H1 (cell line): Measurements from ENCODE around the gene LDAH. TPM values are rescaled to one million over a fixed set of nuclear protein-coding genes. Genes with fewer than 3 reads are reported as not detected.

ENCODE experiments used
- CTCF ChIA-PET: fragments of 300-600 bp; sonication (Branson Sonifier 250); formaldehyde crosslinking; loops from one replicate; lab custom pipeline; 2021; ENCODE audit not compliant: partially characterized antibody; lab: Charles Lee
- POLR2A ChIA-PET: fragments of 300-600 bp; sonication (Branson Sonifier 250); formaldehyde crosslinking; loops from one replicate; lab custom pipeline; 2021; ENCODE audit warnings: inconsistent platforms; ENCODE audit not compliant: partially characterized antibody; lab: Charles Lee
- DNase-seq, 2 experiments: peaks; one replicate each; pipeline versions ENCODE4 v3.0.0 to v3.0.0-alpha.2; 2010 to 2022; ENCODE audit warnings: low spot score in 2 of 2, low read depth in 1 of 2, mixed read lengths in 1 of 2
- FAIRE-seq: peaks from 2 replicates; lab custom pipeline; 2011; peaks lifted over from hg19 to GRCh38; lab: Jason Lieb, UNC
- H2AFZ ChIP-seq: 2 replicates; pipeline ENCODE4 v1.8.1; 2012; ENCODE audit warnings: low read length, inconsistent platforms
- H2AK5ac ChIP-seq: 2 replicates; pipeline ENCODE4 v1.6.1; 2013; ENCODE audit warnings: low read depth, low read length
- H2BK120ac ChIP-seq: replicated peaks from 2 replicates; pipeline ENCODE3; 2013; ENCODE audit warnings: low read depth, low read length, inconsistent platforms
- H2BK12ac ChIP-seq: 2 replicates; pipeline ENCODE4 v1.6.1; 2013; ENCODE audit warnings: low read depth, low read length
- H2BK15ac ChIP-seq: 2 replicates; pipeline ENCODE4 v1.6.1; 2013; ENCODE audit warnings: low read length
- H2BK20ac ChIP-seq: 2 replicates; pipeline ENCODE4 v1.6.1; 2013; ENCODE audit warnings: low read length
- H2BK5ac ChIP-seq: 2 replicates; pipeline ENCODE4 v1.6.1; 2013; ENCODE audit warnings: low read depth, low read length
- H3K14ac ChIP-seq: 2 replicates; pipeline ENCODE4 v1.6.1; 2013; ENCODE audit warnings: inconsistent platforms; ENCODE audit not compliant: insufficient read length
- H3K18ac ChIP-seq: 2 replicates; pipeline ENCODE4 v1.6.1; 2013; ENCODE audit warnings: low read length; ENCODE audit errors: extremely low read depth
- H3K23ac ChIP-seq: 2 replicates; pipeline ENCODE4 v1.6.1; 2013; ENCODE audit warnings: inconsistent platforms; ENCODE audit not compliant: insufficient read length
- H3K23me2 ChIP-seq: 2 replicates; pipeline ENCODE4 v1.6.1; 2013; ENCODE audit warnings: low read depth, low read length
- H3K27ac ChIP-seq: 2 replicates; pipeline ENCODE4 v1.6.1; 2011; ENCODE audit warnings: low read depth, low read length, inconsistent platforms
- H3K27me3 ChIP-seq, 4 experiments: replicated peaks in 1 of 4; 1 replicate in 1 of 4; 2 replicates in 3 of 4; pipeline versions ENCODE4 v1.6.1 to v1.8.1; 2011 to 2013; ENCODE audit warnings: low read length in 3 of 4, mild to moderate bottlenecking in 3 of 4, inconsistent platforms in 2 of 4, mixed read lengths in 2 of 4, moderate library complexity in 1 of 4; ENCODE audit not compliant: control insufficient read depth in 3 of 4, insufficient read depth in 3 of 4; ENCODE audit errors: extremely low read depth in 1 of 4
- H3K36me3 ChIP-seq, 4 experiments: 2 replicates each; pipeline versions ENCODE4 v1.6.1 to v1.8.1; 2011 to 2013; ENCODE audit warnings: mild to moderate bottlenecking in 4 of 4, low read length in 3 of 4, moderate library complexity in 2 of 4, control low read depth in 1 of 4, inconsistent platforms in 1 of 4; ENCODE audit not compliant: insufficient read depth in 4 of 4, control insufficient read depth in 2 of 4
- H3K4ac ChIP-seq: replicated peaks from 2 replicates; pipeline ENCODE3; 2013; ENCODE audit warnings: low read length, low read depth, mixed read lengths, inconsistent platforms; ENCODE audit not compliant: insufficient read length
- H3K4me1 ChIP-seq, 4 experiments: replicated peaks in 1 of 4; 1 replicate in 1 of 4; 2 replicates in 3 of 4; pipeline versions ENCODE4 v1.6.1 to v1.8.1; 2011 to 2013; ENCODE audit warnings: low read length in 3 of 4, inconsistent platforms in 2 of 4, mixed read lengths in 1 of 4; ENCODE audit not compliant: insufficient read depth in 4 of 4, control insufficient read depth in 3 of 4
- H3K4me2 ChIP-seq, 2 experiments: 2 replicates each; pipeline versions ENCODE4 v1.6.1 to v1.8.1; 2011 to 2013; ENCODE audit warnings: low read depth in 2 of 2, low read length in 2 of 2, control low read depth in 1 of 2, inconsistent platforms in 1 of 2, mild to moderate bottlenecking in 1 of 2; ENCODE audit not compliant: insufficient read depth in 1 of 2
- H3K4me3 ChIP-seq, 4 experiments: fragments of 200-600, 300-600 bp in 1 of 4; sonication (generic), shearing (Covaris generic), sonication (Bioruptor Twin) in 1 of 4; 2 replicates each; pipeline versions ENCODE4 v1.5.1 to v1.8.1; 2011 to 2016; ENCODE audit warnings: low read length in 4 of 4, low read depth in 3 of 4, control low read depth in 2 of 4, inconsistent platforms in 2 of 4, mild to moderate bottlenecking in 2 of 4, mixed read lengths in 1 of 4, moderate library complexity in 1 of 4; ENCODE audit not compliant: insufficient read depth in 2 of 4; ENCODE audit errors: extremely low read depth in 1 of 4
- H3K56ac ChIP-seq: replicated peaks from 2 replicates; pipeline ENCODE3; 2013; ENCODE audit warnings: low read depth, mild to moderate bottlenecking, mixed read lengths, low read length, inconsistent platforms; ENCODE audit not compliant: insufficient read length
- H3K79me1 ChIP-seq: 2 replicates; pipeline ENCODE4 v1.6.1; 2013; ENCODE audit warnings: low read depth, low read length, control low read depth
- H3K79me2 ChIP-seq, 2 experiments: 2 replicates each; pipeline versions ENCODE4 v1.6.1 to v1.8.1; 2012 to 2013; ENCODE audit warnings: low read length in 2 of 2, mild to moderate bottlenecking in 2 of 2, inconsistent platforms in 1 of 2; ENCODE audit not compliant: insufficient read depth in 2 of 2, control insufficient read depth in 1 of 2
- H3K9ac ChIP-seq, 4 experiments: replicated peaks in 1 of 4; 1 replicate in 1 of 4; 2 replicates in 3 of 4; pipeline versions ENCODE4 v1.6.1 to v1.8.1; 2011 to 2013; ENCODE audit warnings: low read depth in 3 of 4, low read length in 3 of 4, control low read depth in 2 of 4, mild to moderate bottlenecking in 2 of 4, moderate library complexity in 2 of 4, inconsistent platforms in 1 of 4; ENCODE audit errors: extremely low read depth in 1 of 4
- H3K9me3 ChIP-seq, 2 experiments: 2 replicates each; pipeline versions ENCODE4 v1.6.1 to v1.8.1; 2012 to 2013; ENCODE audit warnings: mild to moderate bottlenecking in 2 of 2, moderate library complexity in 2 of 2, control low read depth in 1 of 2, inconsistent platforms in 1 of 2, low read depth in 1 of 2, low read length in 1 of 2, mixed read lengths in 1 of 2; ENCODE audit not compliant: insufficient read depth in 2 of 2
- H4K20me1 ChIP-seq, 2 experiments: replicated peaks in 1 of 2; 2 replicates each; pipeline versions ENCODE3 to v1.8.1; 2011 to 2013; ENCODE audit warnings: inconsistent platforms in 2 of 2, low read length in 2 of 2, mild to moderate bottlenecking in 1 of 2; ENCODE audit not compliant: insufficient read depth in 2 of 2, control insufficient read depth in 1 of 2
- H4K5ac ChIP-seq: 2 replicates; pipeline ENCODE4 v1.6.1; 2013; ENCODE audit warnings: low read length, low read depth, mixed read lengths, inconsistent platforms; ENCODE audit not compliant: insufficient read length
- H4K8ac ChIP-seq: 2 replicates; pipeline ENCODE4 v1.8.0; 2013; ENCODE audit warnings: mild to moderate bottlenecking, moderate library complexity, low read length, inconsistent platforms; ENCODE audit not compliant: insufficient read depth; ENCODE audit errors: extremely low read depth
- H4K91ac ChIP-seq: replicated peaks from 2 replicates; pipeline ENCODE3; 2013; ENCODE audit warnings: low read length, mixed read lengths, inconsistent platforms; ENCODE audit not compliant: insufficient read length
- ASH2L ChIP-seq: fragments of 200-600, 300-600 bp; sonication (generic); IDR thresholded peaks from one replicate; pipeline ENCODE4 v1.7.1; 2017; ENCODE audit warnings: low read length
- CBX5 ChIP-seq: fragments of 300-800, 300-1000 bp; sonication (generic); IDR thresholded peaks from 2 replicates; pipeline ENCODE4 v1.7.1; 2016; ENCODE audit warnings: antibody characterized with exemption, low read length, low read depth
- EGR1 ChIP-seq: IDR thresholded peaks from 2 replicates; pipeline ENCODE4 v1.6.1; 2011; ENCODE audit warnings: low read depth, low read length, borderline replicate concordance
- GABPA ChIP-seq: IDR thresholded peaks from 2 replicates; pipeline ENCODE4 v1.6.1; 2011; ENCODE audit warnings: mild to moderate bottlenecking, low read length, moderate library complexity, borderline replicate concordance; ENCODE audit not compliant: insufficient read depth
- GTF2F1 ChIP-seq: IDR thresholded peaks from 2 replicates; pipeline ENCODE4 v1.6.1; 2012; ENCODE audit warnings: low read depth, low read length, improper control_type of control experiment, borderline replicate concordance
- JUN ChIP-seq: IDR thresholded peaks from 2 replicates; pipeline ENCODE4 v1.6.1; 2011; ENCODE audit warnings: low read depth, mild to moderate bottlenecking, improper control_type of control experiment, low read length
- JUND ChIP-seq: IDR thresholded peaks from 2 replicates; pipeline ENCODE4 v1.6.1; 2011; ENCODE audit warnings: mild to moderate bottlenecking, improper control_type of control experiment, low read length
- ZNF274 ChIP-seq: IDR thresholded peaks from 2 replicates; pipeline ENCODE4 v1.7.0; 2012; ENCODE audit warnings: low read length, borderline replicate concordance; ENCODE audit errors: extremely low read depth
- WGBS, 2 experiments: shearing (Covaris generic) in 1 of 2; methylation state at CpG; one replicate each; pipeline versions ENCODE4 v1.1.6 to v1.1.7; 2013 to 2015; ENCODE audit warnings: low lambda C conversion rate in 2 of 2, mixed read lengths in 2 of 2, inconsistent platforms in 1 of 2, low coverage in 1 of 2, missing lambda C conversion rate in 1 of 2; ENCODE audit not compliant: insufficient replicate concordance in 2 of 2, insufficient coverage in 1 of 2, insufficient read length in 1 of 2; ENCODE audit errors: extremely low coverage in 1 of 2, missing lambda C conversion rate in 1 of 2; 5-methylcytosine and 5-hydroxymethylcytosine counted together
- long read RNA-seq, 2 experiments: library from RNA in 1 of 2; library from capped mRNA in 1 of 2; stranded (forward); transcript quantifications; one replicate each; pipeline ENCODE4 v2.0.0, GENCODE V29; 2021; ENCODE audit warnings: inconsistent platforms in 1 of 2
- polyA minus RNA-seq, 3 experiments: library from RNA; depleted of rRNA, polyadenylated mRNA; stranded (reverse); fragments of >200 nt; gene quantifications; 1 replicate in 2 of 3; 2 replicates in 1 of 3; pipeline ENCODE4 v1.2.3, GENCODE V29; 2011
- polyA plus RNA-seq, 7 experiments: library from polyadenylated mRNA; depleted of rRNA in 3 of 7; stranded (reverse) in 5 of 7; unstranded in 2 of 7; fragments of >200 nt in 5 of 7; fragments of 200-250 nt in 2 of 7; gene quantifications; 1 replicate in 5 of 7; 2 replicates in 1 of 7; 4 replicates in 1 of 7; pipeline versions ENCODE4 v1.2.1 to v1.2.3, GENCODE V29; 2011 to 2013; ENCODE audit warnings: missing spikeins in 2 of 7, mixed read lengths in 2 of 7
- total RNA-seq: library from RNA; stranded (reverse); fragmentation: NEBNext Ultra II Directional; extraction: Animal tissue kit (Norgen Biotek cat#: 25700); gene quantifications from 2 replicates; pipeline ENCODE4 v1.2.1, GENCODE V29; 2021

LDAH gene
- total RNA-seq (22.9 and 26.3 TPM in 2 replicates), polyA plus RNA-seq (2011; rRNA removed) (10.9 and 11.3 TPM in 2 replicates), polyA minus RNA-seq (2011; rRNA and poly(A)+ RNA removed) (46.9 and 68.6 TPM in 2 replicates)
- 12.0 TPM for polyA plus RNA-seq (2011; cell fraction: cytosol; rRNA removed)
- polyA plus RNA-seq (2011; cell fraction: nucleus; rRNA removed): 17.2 TPM
- 13.5 to 27.5 TPM (median 17.6 TPM) in 4 replicates for polyA plus RNA-seq (2012, experiment 1 of 2)
- polyA plus RNA-seq (2012, experiment 2 of 2): 1.8 TPM
- polyA plus RNA-seq (2013, experiment 1 of 2): 17.6 TPM
- polyA plus RNA-seq (2013, experiment 2 of 2): 19.8 TPM
- polyA minus RNA-seq (2011; cell fraction: cytosol; rRNA and poly(A)+ RNA removed): 18.3 TPM
- 53.0 TPM for polyA minus RNA-seq (2011; cell fraction: nucleus; rRNA and poly(A)+ RNA removed)
- long read RNA-seq, experiment 1, partial matches to known transcripts: 2 of 18 reads
- long read RNA-seq, experiment 1, other reads (novel, unspliced or antisense): 12 of 18 reads
- long read RNA-seq, experiment 2, transcript LDAH-201 (7 exons, 2,907 nt): major isoform, 7 of 27 reads
- long read RNA-seq, experiment 2, partial matches to known transcripts: 3 of 27 reads
- long read RNA-seq, experiment 2, other reads (novel, unspliced or antisense): 14 of 27 reads

DNA sequence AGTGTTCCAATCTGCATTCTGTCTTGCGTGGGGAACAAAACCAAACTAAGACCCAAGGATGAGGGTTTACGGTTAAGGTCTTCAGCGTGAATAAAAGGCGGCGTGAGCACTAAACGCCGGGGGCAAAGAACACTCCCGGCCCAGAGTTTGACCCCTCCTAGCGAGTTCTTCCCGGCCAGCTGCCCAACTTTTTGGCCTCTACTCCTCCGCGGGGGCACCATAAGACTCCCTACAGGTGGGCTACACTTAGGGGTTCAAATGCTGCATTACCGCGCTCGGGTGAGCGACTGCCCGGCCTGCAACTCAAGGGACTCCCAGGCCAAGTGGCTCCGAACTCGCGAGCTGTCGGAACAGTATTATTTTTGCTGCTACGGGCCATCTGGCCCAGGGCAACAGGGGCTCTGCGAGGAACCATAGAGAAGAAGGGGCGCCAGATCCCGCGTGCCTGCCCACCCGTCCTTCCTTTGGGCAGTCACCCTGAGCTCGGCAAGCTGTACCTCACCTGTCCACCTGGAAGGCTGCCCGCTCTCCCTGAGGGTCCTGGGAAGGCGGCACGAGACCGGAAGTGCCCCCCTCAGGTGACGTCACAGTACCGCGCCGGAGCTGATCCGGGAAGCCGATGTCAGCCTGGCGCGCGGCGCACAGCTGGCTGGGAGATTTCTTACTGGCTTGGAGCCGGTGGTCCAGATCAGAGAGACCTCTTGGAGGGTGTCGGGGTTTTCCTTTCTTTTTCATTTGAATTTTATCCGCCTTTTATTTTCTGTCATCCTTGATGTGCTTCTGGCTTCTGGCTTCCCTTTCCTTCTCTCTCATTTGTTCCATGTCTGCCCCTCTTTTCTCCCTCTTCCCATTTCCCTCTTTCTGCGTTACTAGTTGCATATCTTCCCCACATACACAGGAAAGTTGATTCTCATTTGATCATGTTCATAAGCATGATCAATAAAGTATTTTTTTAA lies at the start of gene LDAH:
TSS of gene LDAH (minus strand) at position 567 of the 956 bp plus-strand sequence. CDS start 21,638 bp downstream, outside the sequence.
- Histone ChIP-seq H3K4me3 (peak within 1 kb of the TSS; percentile 92 to 98 (median 98)), H3K9me3 (no peaks in the 10 kb centered on the region), H3K27ac (peak within 1 kb of the TSS; percentile 95), H2BK20ac (no peak within 1 kb of the TSS), H4K91ac (peak within 1 kb of the TSS; percentile 75), H4K20me1 (peaks cover 0 to under 1% of the 10 kb centered on the region in 2 experiments), H2AFZ (peak within 1 kb of the TSS; percentile 84; the same call in 1 of the 2 replicates), H4K8ac (peak within 1 kb of the TSS; percentile 98), H3K27me3 (peaks cover 0 to 6% (median 2%) of the 10 kb centered on the region in 4 experiments; a peak in 2 of 7 replicates), H3K23ac (no peak within 1 kb of the TSS), H2BK12ac (no peak within 1 kb of the TSS; the same call in 1 of the 2 replicates), H2AK5ac (no peak within 1 kb of the TSS), H3K4ac (peak within 1 kb of the TSS; percentile 40), H3K79me1 (no peaks in the 10 kb centered on the region; the same call in 1 of the 2 replicates), H3K4me1 (no peaks in the 10 kb centered on the region), H3K23me2 (peaks cover 2% of the 10 kb centered on the region; the same call in 1 of the 2 replicates), H3K36me3 (no peaks in the 10 kb centered on the region), H4K5ac (peak within 1 kb of the TSS; percentile 35), H3K18ac (no peak within 1 kb of the TSS), H3K79me2 (peaks cover 0 to 25% of the 10 kb centered on the region in 2 experiments; a peak in 3 of 4 replicates), H3K14ac (no peak within 1 kb of the TSS), H3K56ac (peak within 1 kb of the TSS; percentile 32), H2BK15ac (no peak within 1 kb of the TSS), H3K9ac (peak within 1 kb of the TSS; percentile 88 to 99 (median 94)), H3K4me2 (peak within 1 kb of the TSS; percentile 59 to 74), H2BK5ac (peak within 1 kb of the TSS; percentile 94), H2BK120ac (no peak within 1 kb of the TSS)
- POLR2A ChIA-PET: interaction anchor here (0.6 to 2.5 kb wide), 12 partner anchors 11 to 235 kb away, joined by 3 to 8 read pairs (median 4); no protein-coding TSS in a partner anchor
- FAIRE-seq (no peak), DNase-seq (peak; percentile 81 to 98)
- CTCF ChIA-PET: interaction anchor here (0.7 to 1.5 kb wide), 8 partner anchors 10 to 411 kb away, joined by 3 to 5 read pairs (median 4); no protein-coding TSS in a partner anchor
- WGBS, 2 experiments: 2% methylated on average over 43 of the region's 46 CpGs; no CpG with 5 or more reads in 1 of the 2 experiments
- TF ChIP-seq ASH2L (peak; percentile 76), JUND (peak; percentile 81), GABPA (peak; percentile 87), EGR1 (no peak), CBX5 (no peak), ZNF274 (no peak), GTF2F1 (peak; percentile 64; the same call in 1 of the 2 replicates), JUN (no peak)
